Hematopoietic multipotent progenitor cell treated with erythropoietin and hydrocortisone succinate and interleukin-3 and kit ligand, for 4 days (in vitro differentiated cells): Measurements from ENCODE around the gene C6orf15.
"Not testable (repeated sequence)": the region's sequence is repeated elsewhere in the genome, so short reads cannot be mapped to it uniquely, and the experiment has no call there.

Experiments used
- DNase-seq: peaks from one replicate; pipeline ENCODE4 v3.0.0-alpha.2; 2015

Gene C6orf15

DNA sequence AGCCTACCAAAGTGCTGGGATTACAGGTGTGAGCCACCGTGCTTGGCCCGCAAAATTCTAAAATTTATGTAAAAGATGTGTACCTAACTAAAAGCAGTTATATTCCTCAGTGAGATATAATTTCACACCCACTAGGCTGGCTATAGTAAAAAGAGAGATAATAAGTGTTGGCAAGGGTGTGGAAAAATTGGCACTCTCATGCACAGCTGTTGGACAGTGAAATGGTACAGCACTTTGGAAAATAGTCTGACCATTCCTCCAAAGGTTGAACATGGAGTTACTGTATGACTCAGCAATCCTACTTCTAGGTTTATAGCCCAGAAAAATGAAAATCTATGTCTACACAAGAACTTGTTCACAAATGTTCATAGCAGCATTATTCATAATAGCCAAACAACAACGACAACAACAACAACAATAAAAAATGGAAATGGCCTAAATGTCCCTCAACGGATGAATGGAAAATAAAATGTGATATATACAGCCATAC, 13.9 kb downstream of the C6orf15 start:
- no peak for DNase-seq

- peak; percentile 12 for DNase-seq
Observed at GRCh38 chr6:31096656-31097055, 15.7 kb downstream of the C6orf15 start.

DNA sequence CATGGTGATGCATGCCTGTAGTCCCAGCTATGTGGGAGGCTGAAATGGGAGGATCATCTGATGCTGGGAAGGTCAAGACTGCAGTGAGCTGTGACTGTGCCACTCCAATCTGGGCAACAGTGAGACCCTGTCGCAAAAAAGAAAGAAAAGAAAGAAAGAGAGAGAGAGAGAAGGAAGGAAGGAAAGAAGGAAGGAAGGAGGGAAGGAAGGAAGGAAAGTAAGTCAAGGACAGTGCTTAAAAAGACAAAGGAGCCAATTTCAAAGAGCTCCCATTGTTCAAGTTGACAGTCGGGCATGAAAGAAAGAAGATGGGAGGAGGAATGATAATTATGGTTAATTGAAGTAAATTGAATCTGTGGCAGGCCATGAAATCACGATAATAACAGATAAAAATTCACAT, 16.2 kb downstream of the C6orf15 start:
- DNase-seq, result no peak

GRCh38 chr6:31094389-31094881, 17.9 kb downstream of the C6orf15 start:
- peak; percentile 81 for DNase-seq

DNA sequence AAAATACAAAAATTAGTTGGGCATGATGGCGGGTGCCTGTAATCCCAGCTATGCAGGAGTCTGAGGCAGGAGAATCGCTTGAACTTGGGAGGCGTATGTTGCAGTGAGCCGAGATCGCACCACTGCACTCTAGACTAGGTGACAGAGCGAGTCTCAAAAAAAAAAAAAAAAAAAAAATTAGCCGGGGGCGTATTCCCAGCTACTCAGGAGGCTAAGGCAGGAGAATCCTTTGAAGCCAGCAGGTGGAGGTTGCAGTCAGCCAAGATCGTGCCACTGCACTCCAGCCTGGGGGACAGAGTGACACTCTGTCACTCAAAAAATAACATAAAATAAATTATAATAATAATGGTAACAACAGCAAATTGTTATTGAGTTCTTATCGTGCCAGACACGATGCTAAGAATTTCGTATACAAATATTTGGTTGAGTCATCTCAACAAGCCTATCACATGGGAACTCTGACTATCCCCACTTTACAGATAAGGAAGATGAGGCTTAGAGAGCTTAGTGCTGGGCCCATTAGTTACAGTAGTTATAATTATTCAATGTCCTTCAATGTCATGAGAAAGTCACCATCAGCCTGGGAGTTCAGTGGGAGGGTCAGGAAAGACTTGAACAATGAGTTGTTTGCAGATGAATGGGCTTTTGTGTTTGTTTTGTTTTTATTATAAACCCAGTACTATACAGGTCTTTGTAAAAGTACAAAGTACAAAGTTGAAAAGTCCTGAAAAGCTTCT, 19.4 kb downstream of the C6orf15 start:
- DNase-seq, result peak; percentile 57

- no peak for DNase-seq
Observed at GRCh38 chr6:31092238-31092637, 20.1 kb downstream of the C6orf15 start.

DNA sequence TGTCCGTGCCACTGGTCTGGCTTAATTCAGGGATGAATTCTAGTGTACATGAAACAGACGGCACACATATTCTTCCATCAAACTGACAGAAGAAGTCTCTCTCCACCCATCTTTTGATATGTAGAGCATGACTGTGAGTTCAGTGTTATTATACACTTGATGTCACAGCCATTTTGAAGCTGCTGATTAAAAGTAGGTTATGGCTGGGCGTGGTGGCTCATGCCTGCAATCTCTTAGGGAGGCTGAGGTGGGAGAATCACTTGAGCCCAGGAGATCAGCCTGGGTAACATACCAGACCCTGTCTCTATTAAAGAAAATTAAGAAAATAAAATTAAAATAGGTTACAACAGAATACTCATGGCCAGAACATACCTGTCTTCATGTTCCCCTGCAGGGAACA, 20.7 kb downstream of the C6orf15 start:
- no peak for DNase-seq

GRCh38 chr6:31090973-31091364, 21.4 kb downstream of the C6orf15 start:
- DNase-seq, result peak; percentile 17

DNA sequence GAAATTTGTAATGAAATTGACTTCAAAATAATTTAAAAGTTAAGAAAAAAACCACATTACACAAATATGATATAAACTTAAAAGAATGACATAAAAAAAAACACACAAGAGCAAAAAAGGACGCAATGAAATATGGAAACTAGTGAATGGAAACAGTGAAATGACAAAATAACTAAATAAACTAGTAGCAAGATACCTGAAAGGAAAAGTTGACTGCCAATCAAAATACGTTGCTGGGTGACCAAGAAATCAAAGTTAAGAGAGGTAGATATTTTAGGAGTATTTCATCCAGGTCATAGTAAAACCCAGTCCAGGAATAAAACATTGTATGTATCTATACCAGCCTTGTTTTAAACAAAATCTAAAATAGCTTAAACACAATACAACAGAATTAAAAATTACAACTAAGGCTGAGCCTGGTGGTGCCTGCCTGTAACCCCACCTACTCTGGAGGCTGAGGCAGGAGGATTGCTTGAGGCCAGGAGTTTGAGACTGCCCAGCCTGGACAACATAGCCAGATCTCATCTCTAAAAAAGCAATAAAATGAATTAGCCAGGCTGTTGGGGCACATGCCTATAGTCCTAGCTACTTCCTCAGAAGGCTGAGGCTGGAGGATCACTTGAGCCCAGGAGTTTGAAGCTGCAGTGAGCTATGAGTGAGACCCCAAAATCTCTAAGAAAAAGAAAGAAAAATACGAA, 22.0 kb downstream of the C6orf15 start:
- DNase-seq, result no peak

- DNase-seq, result peak; percentile 93
Observed at GRCh38 chr6:31087494-31088089, 24.8 kb downstream of the C6orf15 start.

DNA sequence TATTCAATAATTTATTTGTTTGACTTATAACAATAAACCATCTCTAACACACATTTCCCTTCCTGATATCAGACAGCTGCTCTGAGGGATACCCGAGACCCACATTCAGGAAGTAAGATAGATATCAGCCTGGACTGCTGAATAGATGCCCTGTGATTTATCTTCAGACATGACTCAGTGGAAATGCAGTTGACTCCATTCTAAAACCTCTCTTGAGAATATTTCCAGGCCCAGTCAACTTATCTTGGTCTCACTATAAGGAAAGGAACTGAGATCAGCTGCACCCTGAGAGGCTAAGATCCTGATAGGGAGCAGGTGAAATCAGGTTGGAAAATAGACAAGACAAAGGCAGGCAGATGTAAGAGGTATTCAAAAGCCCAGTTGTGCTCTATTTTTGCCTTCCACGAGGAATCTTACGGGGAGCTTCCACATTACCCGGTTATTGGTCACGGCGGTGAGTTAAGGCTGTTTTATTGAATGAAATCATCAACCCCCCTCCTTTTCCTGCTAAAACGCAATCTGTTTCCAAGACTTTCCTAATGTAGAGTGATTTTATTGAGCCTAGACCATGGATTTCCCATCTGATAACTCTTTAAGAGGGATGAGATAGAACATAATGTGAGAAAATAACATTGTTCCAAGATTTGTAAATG, 25.5 kb downstream of the C6orf15 start:
- peak; percentile 46 for DNase-seq

DNA sequence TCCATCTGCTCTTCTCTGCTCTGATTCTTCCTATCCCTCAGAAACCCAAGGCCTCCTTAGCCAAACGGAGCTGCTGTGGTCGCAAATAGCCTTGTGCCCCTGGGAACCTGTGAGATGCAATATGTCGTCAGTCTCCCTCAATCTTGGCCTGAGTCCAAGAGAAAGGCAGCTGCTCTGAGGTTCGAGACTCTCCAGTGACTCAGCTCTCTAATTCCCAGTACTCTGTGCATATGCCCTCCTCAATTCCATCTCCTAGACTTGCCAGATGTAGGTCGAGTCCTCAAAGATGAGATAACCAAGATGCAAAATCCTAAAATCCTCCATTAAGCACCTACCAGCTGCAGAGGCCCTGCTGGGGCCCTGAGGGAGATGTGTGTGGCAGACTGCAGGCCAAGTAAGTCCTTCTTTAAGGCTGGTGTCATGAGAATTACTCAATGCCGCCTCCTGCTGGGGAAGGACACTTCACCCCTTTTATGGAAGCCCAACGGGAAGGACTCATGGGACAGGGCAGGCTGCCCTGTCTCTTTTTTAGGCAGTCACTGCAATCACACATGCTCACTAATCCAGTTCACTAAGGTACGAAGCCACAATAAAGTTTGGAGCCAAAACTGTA, 28.5 kb downstream of the C6orf15 start:
- DNase-seq, result peak; percentile 54

DNA sequence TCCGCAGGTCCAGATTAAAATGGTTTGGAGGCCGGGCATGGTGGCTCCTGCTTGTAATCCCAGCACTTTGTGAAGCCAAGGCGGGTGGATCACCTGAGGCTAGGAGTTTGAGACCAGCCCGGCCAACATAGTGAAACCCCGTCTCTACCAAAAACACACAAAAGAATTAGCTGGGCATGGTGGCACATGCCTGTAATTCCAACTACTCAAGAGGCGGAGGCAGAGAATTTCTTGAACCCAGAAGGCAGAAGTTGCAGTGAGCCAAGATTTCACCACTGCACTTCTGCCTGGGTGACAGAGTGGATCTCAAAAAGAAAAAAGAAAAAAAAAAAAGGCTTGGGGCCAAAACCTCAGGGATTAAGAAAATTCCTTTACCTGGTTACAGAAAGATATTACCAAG, 30.5 kb downstream of the C6orf15 start:
- no peak for DNase-seq

DNA sequence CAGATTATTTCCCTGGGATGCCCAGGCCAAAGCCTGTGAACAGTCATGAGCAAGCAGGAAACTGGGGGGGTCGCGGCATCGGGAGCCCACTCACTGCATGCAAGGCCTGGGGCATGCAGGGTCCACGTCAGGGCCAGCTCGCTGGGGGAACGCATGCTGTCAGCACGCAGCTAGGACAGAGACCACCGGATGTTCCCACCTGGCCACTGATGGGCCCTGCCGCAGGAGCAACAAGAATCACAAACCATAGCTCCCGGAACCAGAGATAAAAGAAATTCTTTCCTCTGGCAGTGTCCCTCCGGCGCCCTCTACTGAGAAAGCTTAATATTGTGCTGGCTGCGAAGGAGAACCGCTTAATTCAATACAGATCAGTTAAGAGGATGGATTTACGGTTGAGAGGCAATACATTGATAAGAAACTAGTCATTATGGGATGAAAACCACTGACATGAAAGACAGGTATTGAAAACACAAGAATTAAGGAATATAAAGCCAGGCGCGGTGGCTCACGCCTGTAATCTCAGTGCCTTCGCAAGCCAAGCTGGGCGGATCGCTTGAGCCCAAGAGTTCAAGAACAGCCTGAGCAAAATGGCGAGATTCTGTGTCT, 32.6 kb downstream of the C6orf15 start:
- DNase-seq, result peak; percentile 85

- no peak for DNase-seq
Observed at GRCh38 chr6:31076611-31077010, 35.8 kb downstream of the C6orf15 start.

DNA sequence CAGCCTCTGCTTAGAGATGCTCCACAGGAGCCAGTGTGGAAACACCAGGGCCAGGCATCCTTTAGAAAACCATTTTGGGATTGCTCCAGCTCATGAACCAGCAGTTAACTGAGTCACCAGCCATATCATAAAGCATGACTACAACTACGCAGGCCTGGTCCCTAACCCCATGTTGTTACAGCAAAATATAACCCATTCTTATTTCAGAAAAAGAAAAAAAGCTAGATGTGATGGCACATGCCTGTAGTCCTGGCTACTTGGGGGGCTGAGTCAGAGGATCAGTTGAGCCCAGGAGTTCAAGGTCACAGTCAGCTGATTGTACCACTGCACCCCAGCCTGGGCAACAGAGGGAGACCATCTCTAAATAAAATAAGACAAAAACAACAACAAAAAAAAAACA, 36.8 kb downstream of the C6orf15 start:
- DNase-seq, result no peak

DNA sequence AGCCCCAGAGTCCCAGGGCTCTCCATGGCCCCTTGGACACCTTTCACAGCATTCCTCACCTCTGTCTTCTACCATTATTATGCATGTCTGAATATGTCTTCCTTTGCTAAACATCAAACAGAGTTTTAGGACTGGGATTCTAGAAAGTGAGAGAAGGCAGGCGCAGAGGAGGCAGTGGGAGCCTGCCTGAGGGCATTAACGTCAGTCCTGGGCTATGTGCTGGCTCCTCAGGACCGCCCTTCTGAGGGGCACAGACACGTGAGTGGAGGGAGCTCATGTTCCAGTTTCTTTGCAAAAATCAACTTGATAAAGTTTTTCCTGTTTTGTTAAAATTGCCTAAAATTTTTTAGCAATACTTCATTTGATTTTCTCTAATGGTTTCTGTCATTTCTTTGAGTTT, 38.0 kb downstream of the C6orf15 start:
- no peak for DNase-seq

GRCh38 chr6:31070711-31071197, 41.6 kb downstream of the C6orf15 start:
- peak; percentile 38 for DNase-seq

- DNase-seq, result peak; percentile 83
Observed at GRCh38 chr6:31068669-31069340, 43.6 kb downstream of the C6orf15 start.

- not testable (repeated sequence) for DNase-seq
Observed at GRCh38 chr6:31067891-31068668, 44.3 kb downstream of the C6orf15 start.

- DNase-seq, result not testable (repeated sequence)
Observed at GRCh38 chr6:31067028-31067427, 45.3 kb downstream of the C6orf15 start.
